Activated naive CD4-positive, alpha-beta T cell treated with anti-CD3 and anti-CD28 coated beads, Interleukin-2, amount 10 ng/mL, durations not matched to agents 7 days and 5 days (primary cell): ENCODE data around the gene MFSD12.
"Not testable (repeated sequence)": the region's sequence is repeated elsewhere in the genome, so short reads cannot be mapped to it uniquely, and the experiment has no call there.

ENCODE experiments used
- CTCF ChIA-PET: fragments of 350-600 bp; sonication (Branson Sonifier 250); formaldehyde crosslinking; loops from one replicate; lab custom pipeline; 2021; ENCODE audit warnings: antibody characterized with exemption; lab: Charles Lee
- DNase-seq: peaks from one replicate; pipeline ENCODE4 v3.0.0-alpha.2; 2020
- H3K27ac Mint-ChIP-seq: one replicate; pipeline ENCODE4 v1.8.0; 2021; ENCODE audit warnings: mild to moderate bottlenecking, moderate library complexity, mixed read lengths
- H3K27me3 Mint-ChIP-seq: one replicate; pipeline ENCODE4 v1.8.0; 2021; ENCODE audit warnings: mild to moderate bottlenecking, mixed read lengths
- H3K36me3 Mint-ChIP-seq: one replicate; pipeline ENCODE4 v1.8.0; 2021; ENCODE audit warnings: mixed read lengths
- H3K4me1 Mint-ChIP-seq: one replicate; pipeline ENCODE4 v1.8.0; 2021; ENCODE audit warnings: mixed read lengths
- H3K4me3 Mint-ChIP-seq: one replicate; pipeline ENCODE4 v1.8.0; 2021; ENCODE audit warnings: mild to moderate bottlenecking, moderate library complexity, mixed read lengths
- H3K9me3 Mint-ChIP-seq: one replicate; pipeline ENCODE4 v1.8.0; 2021; ENCODE audit warnings: mixed read lengths

Gene MFSD12

DNA sequence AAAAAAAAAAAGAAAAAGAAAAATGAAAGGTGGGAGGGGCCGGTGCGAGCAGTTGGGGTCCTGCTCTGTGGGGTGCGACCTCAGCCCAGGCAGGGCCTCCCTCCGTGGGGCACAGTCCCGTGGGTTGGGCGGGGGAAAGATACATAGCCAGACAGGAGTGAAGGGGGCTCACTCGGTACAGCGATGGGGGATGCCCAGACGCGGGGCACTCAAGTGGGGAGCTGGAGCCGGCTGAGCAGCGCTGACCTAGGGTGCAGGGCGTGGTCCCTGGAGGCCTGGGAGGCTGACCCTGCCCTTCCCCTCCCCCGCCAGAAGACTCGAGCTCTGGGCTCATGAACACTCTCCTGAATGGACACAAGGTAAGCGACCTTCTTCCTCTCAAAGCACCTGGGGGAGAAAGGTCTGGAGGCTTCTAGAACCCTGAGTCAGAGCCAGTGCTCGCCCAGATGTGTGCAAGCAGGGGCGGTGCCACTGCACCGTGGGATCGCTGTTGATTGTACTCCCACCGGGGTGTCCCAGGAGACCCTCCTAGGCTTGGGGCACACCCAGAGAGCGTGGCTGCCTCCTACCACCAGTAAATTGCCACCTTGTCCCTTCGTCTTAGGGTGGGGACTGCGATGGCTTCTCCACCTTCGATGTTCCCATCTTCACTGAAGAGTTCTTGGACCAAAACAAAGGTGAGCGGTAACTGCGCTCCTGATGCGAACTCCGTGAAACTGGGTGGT lies 18.7 kb upstream of the MFSD12 start:
- no peaks in the 10 kb centered on the region for H3K9me3 Mint-ChIP-seq
- peaks cover 13% of the 10 kb centered on the region for H3K36me3 Mint-ChIP-seq
- no peaks in the 10 kb centered on the region for H3K27me3 Mint-ChIP-seq
- H3K4me3 Mint-ChIP-seq: no peak overlapping the region
- peaks cover 20% of the 10 kb centered on the region for H3K4me1 Mint-ChIP-seq
- no peak overlapping the region for H3K27ac Mint-ChIP-seq
- CTCF ChIA-PET: no interaction called here
- DNase-seq: no peak

DNA sequence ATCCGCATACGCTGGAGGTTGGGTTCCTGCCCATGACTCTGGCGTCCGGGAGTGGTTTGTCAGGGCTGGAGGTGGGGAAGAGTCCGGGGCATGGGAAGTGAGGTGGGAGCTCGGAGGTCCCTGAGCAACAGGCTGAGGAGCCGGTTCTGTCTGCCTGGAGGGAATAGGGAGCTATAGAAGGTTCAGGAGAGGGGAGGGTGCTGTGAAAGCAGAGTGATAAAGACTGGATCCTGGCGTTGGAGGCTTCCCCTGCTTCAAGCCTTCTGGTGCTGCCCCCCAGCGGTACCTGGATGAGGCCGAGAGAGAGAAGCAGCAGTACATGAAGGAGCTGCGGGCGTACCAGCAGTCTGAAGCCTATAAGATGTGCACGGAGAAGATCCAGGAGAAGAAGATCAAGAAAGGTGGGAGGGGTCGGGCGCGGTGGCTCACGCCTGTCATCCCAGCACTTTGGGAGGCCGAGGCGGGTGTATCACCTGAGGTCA lies 17.9 kb upstream of the MFSD12 start:
- Mint-ChIP-seq H3K27me3 (no peaks in the 10 kb centered on the region), H3K9me3 (no peaks in the 10 kb centered on the region), H3K27ac (peak overlapping the region; percentile 49), H3K4me1 (peaks cover 20% of the 10 kb centered on the region), H3K4me3 (peak overlapping the region; percentile 33), H3K36me3 (peaks cover 13% of the 10 kb centered on the region)
- peak; percentile 41 for DNase-seq
- CTCF ChIA-PET: interaction anchor here (0.7 kb wide), 1 partner anchor 118 kb away, joined by 3 read pairs; no protein-coding TSS in a partner anchor

DNA sequence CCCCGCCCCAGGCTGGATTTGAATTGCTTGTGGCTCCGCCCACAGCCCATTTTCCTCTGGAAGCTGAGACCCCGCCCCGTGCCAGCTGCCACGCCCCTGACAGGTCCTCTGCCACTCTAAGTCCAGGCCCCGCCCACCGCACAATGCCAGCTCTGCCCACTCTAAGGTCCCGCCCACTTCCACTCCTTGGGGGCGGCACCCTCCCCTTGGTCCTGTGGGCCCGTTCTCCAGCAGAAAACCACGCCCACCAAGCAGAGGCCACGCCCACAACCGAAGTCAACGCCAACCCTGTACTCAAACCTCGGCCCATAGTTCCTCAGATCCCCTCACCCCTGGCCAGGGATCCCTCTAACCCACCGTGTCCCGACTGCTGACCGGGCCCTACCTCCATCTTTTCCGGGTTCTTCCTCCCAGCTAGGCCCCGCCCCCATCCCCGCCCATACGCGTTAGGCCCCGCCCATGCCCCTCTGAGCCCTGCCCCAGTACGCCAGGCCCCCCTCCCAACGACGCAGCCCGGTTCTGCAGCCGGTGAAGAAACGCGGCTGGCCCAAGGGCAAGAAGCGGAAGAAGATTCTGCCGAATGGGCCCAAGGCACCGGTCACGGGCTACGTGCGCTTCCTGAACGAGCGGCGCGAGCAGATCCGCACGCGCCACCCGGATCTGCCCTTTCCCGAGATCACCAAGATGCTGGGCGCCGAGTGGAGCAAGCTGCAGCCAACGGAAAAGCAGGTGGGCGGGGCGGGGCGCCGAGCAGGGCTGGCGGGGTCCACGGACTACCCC lies 16.7 kb upstream of the MFSD12 start:
- Mint-ChIP-seq H3K4me1 (peaks cover 20% of the 10 kb centered on the region), H3K27me3 (no peaks in the 10 kb centered on the region)
- CTCF ChIA-PET: interaction anchor here (0.6 to 1.4 kb wide), 2 partner anchors 13 to 29 kb away, joined by 3 read pairs; no protein-coding TSS in a partner anchor

GRCh38 chr19:3573162-3573857 lies 15.9 kb upstream of the MFSD12 start:
- Mint-ChIP-seq H3K4me3 (peak overlapping the region; percentile 70), H3K9me3 (no peaks in the 10 kb centered on the region), H3K27ac (peak overlapping the region; percentile 78), H3K27me3 (no peaks in the 10 kb centered on the region), H3K4me1 (peaks cover 20% of the 10 kb centered on the region), H3K36me3 (peaks cover 13% of the 10 kb centered on the region)
- no peak for DNase-seq
- CTCF ChIA-PET: interaction anchor here (0.6 to 1.4 kb wide), 2 partner anchors 14 to 28 kb away, joined by 3 read pairs; no protein-coding TSS in a partner anchor

More for the DNA sequence above, 16.7 kb upstream of the MFSD12 start:
- no peaks in the 10 kb centered on the region for H3K9me3 Mint-ChIP-seq
- H3K4me3 Mint-ChIP-seq: peak overlapping the region; percentile 70
- DNase-seq: peak; percentile 95
- H3K27ac Mint-ChIP-seq: peak overlapping the region; percentile 78
- H3K36me3 Mint-ChIP-seq: peaks cover 13% of the 10 kb centered on the region

DNA sequence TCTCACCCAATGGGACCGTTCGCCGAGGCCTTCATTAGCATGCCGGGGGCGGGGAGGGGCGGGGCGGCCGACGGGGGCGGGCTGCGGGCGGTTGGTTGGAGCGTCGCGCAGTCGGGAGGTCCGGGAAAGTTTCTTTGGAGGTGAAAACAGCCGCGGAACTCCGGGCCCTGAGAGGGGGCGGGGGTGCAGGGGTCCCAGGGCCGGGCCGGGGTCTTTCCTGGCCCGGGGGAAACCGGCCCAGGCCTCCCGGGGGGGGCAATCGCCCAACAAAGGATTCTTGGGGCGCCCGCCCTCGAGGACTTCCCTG lies 15.4 kb upstream of the MFSD12 start, which contains the start of gene HMG20B:
Gene HMG20B, plus strand, starts transcription at position 90 of the 307 bp plus-strand sequence. CDS start 366 bp downstream, outside the sequence.
- Mint-ChIP-seq H3K9me3 (no peaks in the 10 kb centered on the region), H3K27ac (peak within 1 kb of the TSS; percentile 78), H3K27me3 (no peaks in the 10 kb centered on the region), H3K36me3 (peaks cover 13% of the 10 kb centered on the region), H3K4me3 (peak within 1 kb of the TSS; percentile 70), H3K4me1 (peaks cover 20% of the 10 kb centered on the region)
- CTCF ChIA-PET: interaction anchor here (1.4 kb wide), 1 partner anchor 14 kb away, joined by 3 read pairs; no protein-coding TSS in a partner anchor
- DNase-seq: no peak

- CTCF ChIA-PET: no interaction called here
- Mint-ChIP-seq H3K27me3 (no peaks in the 10 kb centered on the region), H3K9me3 (no peaks in the 10 kb centered on the region), H3K36me3 (peaks cover 13% of the 10 kb centered on the region), H3K27ac (peak overlapping the region; percentile 53), H3K4me3 (peak overlapping the region; percentile 70), H3K4me1 (peaks cover 20% of the 10 kb centered on the region)
- DNase-seq: peak; percentile 100
Measured at GRCh38 chr19:3572132-3572854, 14.9 kb upstream of the MFSD12 start.

DNA sequence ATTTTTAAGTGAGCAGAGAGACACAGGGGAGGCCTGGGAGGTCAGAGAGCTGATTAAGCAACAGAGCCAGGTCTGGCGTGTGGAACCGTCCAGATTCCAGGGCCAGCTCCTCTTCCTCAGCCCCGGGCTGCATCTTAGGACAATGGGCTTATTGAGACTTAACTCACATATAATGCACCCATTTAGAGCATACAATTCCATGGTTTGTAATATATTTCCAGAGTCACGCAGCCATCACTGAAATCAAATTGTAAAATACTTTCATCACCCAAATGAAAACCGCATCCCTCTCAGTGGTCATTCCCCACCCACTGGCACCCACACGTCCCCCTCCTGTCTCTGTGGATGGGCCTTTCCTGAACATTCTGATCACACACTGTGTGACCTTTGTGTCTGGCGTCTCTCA lies 13.2 kb upstream of the MFSD12 start:
- Mint-ChIP-seq H3K36me3 (peaks cover 11% of the 10 kb centered on the region), H3K9me3 (no peaks in the 10 kb centered on the region), H3K27me3 (no peaks in the 10 kb centered on the region), H3K27ac (no peak overlapping the region), H3K4me3 (no peak overlapping the region), H3K4me1 (peaks cover 20% of the 10 kb centered on the region)
- CTCF ChIA-PET: no interaction called here
- DNase-seq: no peak

DNA sequence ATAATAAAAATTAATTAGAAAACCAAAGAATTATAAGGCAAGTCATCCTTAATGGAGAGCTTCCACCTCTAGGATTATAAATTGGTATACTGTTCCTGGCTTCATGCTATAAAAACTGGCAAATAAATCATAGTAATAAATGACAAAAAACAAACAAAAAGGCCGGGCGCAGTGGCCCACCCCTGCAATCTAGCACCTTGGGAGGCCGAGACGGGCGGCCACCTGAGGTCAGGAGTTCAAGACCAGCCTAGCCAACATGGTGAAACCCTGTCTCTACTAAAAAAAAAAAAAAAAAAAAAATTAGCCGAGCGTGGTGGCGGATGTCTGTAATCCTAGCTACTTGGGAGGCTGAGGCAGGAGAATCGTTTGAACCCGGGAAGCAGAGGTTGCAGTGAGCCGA lies 12.7 kb upstream of the MFSD12 start:
- H3K4me3 Mint-ChIP-seq, H3K36me3 Mint-ChIP-seq, DNase-seq, H3K27me3 Mint-ChIP-seq, H3K9me3 Mint-ChIP-seq, CTCF ChIA-PET, H3K27ac Mint-ChIP-seq: not testable (repeated sequence)
- peaks cover 17% of the 10 kb centered on the region for H3K4me1 Mint-ChIP-seq

- peaks cover 4% of the 10 kb centered on the region for H3K27me3 Mint-ChIP-seq
- no peaks in the 10 kb centered on the region for H3K4me1 Mint-ChIP-seq
- no peak for DNase-seq
- no peaks in the 10 kb centered on the region for H3K9me3 Mint-ChIP-seq
- no peak overlapping the region for H3K4me3 Mint-ChIP-seq
- no peaks in the 10 kb centered on the region for H3K36me3 Mint-ChIP-seq
- H3K27ac Mint-ChIP-seq: no peak overlapping the region
- CTCF ChIA-PET: no interaction called here
Measured at GRCh38 chr19:3565139-3565538, 7.8 kb upstream of the MFSD12 start.

- Mint-ChIP-seq H3K9me3 (no peaks in the 10 kb centered on the region), H3K27ac (no peak overlapping the region), H3K27me3 (peaks cover 4% of the 10 kb centered on the region), H3K4me3 (no peak overlapping the region), H3K4me1 (peaks cover under 1% of the 10 kb centered on the region), H3K36me3 (no peaks in the 10 kb centered on the region)
- no peak for DNase-seq
- CTCF ChIA-PET: no interaction called here
Measured at GRCh38 chr19:3563709-3564524, 6.5 kb upstream of the MFSD12 start.

GRCh38 chr19:3556978-3557460 lies 367 bp downstream of the MFSD12 start:
- Mint-ChIP-seq H3K9me3 (no peaks in the 10 kb centered on the region), H3K4me3 (peak overlapping the region; percentile 96), H3K36me3 (peaks cover 15% of the 10 kb centered on the region), H3K4me1 (peaks cover 47% of the 10 kb centered on the region), H3K27ac (peak overlapping the region; percentile 86), H3K27me3 (no peaks in the 10 kb centered on the region)
- DNase-seq: peak; percentile 70
- CTCF ChIA-PET: interaction anchor here (6.6 kb wide), 1 partner anchor 11 kb away, joined by 42 read pairs; no protein-coding TSS in a partner anchor

GRCh38 chr19:3556423-3556977 lies 886 bp downstream of the MFSD12 start:
- DNase-seq: no peak
- no peaks in the 10 kb centered on the region for H3K27me3 Mint-ChIP-seq
- H3K9me3 Mint-ChIP-seq: no peaks in the 10 kb centered on the region
- peaks cover 51% of the 10 kb centered on the region for H3K4me1 Mint-ChIP-seq
- H3K36me3 Mint-ChIP-seq: peaks cover 16% of the 10 kb centered on the region
- H3K27ac Mint-ChIP-seq: peak overlapping the region; percentile 86
- CTCF ChIA-PET: interaction anchor here (1.2 to 6.6 kb wide), 2 partner anchors 10 to 28 kb away, joined by 3 to 42 read pairs; partner anchors contain the start of gene GIPC3
- H3K4me3 Mint-ChIP-seq: peak overlapping the region; percentile 96
